ENCODE measurements around the gene TAPT1.
"Not testable (repeated sequence)": the region's sequence is repeated elsewhere in the genome, so short reads cannot be mapped to it uniquely, and the experiment has no call there.

The TAPT1 gene, protein sequence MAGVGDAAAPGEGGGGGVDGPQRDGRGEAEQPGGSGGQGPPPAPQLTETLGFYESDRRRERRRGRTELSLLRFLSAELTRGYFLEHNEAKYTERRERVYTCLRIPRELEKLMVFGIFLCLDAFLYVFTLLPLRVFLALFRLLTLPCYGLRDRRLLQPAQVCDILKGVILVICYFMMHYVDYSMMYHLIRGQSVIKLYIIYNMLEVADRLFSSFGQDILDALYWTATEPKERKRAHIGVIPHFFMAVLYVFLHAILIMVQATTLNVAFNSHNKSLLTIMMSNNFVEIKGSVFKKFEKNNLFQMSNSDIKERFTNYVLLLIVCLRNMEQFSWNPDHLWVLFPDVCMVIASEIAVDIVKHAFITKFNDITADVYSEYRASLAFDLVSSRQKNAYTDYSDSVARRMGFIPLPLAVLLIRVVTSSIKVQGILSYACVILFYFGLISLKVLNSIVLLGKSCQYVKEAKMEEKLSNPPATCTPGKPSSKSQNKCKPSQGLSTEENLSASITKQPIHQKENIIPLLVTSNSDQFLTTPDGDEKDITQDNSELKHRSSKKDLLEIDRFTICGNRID

DNA sequence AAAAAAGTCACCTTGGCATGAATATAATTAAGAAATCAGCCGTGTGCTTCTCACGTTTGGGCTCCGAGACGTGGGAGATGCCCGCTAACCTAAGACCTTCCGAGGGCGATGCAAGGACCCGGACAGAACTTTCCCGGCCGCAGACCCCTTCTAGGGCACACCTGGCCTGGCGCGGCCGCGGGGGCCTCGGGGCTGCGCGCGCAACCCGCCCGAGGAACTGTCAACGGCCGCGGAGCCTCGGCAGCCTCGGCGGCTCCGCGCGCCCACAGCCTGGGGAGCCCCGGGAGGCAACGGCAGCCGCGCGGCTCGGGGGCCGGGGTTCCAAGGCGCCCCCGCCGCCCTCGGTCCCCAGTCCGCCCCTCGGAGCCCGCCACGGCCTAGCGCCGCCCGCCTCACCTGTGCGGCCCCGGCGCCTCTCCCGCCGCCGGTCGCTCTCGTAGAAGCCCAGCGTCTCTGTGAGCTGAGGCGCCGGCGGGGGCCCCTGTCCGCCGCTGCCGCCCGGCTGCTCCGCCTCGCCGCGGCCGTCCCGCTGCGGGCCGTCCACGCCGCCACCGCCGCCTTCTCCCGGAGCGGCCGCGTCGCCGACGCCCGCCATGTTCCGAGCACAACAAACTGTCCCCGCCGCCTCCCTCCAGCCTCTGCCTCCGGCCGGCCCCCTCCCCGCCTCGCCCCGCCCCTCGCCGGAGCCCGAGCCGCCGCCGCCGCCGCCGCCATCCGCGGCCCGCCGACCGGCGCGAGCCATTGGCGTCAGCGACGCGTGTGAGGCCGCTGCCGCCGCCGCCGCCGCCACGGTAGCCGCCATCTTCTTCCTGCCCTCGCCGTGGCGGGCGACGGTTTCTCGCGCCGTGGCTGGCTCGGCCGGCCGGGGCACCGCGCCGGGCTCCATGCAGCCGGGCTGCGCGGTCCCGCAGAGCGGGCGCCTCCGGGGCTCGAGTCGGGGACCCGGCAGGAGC lies at the start of gene TAPT1:
Gene TAPT1 (minus strand): TSS at position 609 of the 953 bp plus-strand sequence. CDS start 14 bp downstream, at position 595.
- DNase-seq: peak; percentile 77

DNA sequence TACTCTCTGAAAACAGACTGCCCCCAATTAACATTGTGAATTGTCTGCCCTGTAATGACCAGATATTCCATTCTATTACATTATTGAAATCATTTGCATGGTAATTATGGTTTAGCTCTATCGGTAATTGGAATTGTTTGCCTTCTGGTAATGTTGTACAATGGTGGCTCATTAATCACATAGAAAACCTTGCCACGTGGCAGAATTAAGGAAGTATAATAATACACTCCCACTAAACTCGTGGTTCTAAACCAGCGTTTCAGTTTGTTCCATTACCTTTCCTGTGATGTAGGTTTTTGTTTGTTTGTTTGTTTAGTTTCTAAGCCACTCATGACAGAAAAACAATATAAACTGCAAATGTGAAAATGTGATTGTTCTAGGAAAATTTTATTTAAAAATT lies 45.1 kb upstream of the TAPT1 start:
- DNase-seq: no peak

DNA sequence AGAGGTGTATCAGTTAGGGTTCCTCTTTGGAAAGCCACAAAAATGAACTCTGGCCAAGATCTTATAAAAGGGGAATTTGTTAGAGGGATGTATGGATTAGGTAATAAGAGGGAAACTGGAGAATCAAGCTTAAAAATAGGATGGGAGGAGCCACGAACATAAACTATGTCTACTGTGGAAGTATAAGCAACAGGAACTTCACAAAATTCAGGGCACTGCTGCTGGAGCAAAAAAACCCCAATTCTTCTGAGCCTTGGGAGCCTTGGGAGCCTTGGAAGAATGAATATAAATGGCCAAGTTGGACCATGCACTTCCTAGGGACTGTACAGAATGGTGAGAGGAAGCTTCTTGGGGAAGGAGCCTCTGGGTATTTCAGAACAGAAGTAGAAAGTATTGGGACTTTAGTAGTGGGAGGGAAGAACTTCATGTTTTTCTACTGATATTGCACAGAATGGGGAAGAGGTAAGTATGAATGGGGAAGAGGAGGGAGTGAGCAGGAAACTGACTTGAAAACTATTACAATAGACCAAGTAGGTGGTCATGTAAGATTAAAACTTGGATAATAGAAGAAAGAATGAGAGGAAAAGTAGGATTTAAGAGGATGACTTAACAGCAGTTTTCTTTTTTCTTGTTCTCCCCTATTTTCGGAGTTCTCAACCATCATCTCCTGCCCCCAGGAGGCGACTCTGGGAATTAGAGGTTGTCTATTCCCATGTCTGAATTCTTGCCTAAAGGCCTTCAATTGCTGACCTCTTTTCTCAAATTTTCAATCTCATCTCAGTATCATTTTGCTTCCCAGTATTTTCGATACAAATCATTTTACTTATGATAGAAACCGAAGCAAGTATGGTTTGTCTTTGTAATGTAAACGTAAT lies 44.4 kb upstream of the TAPT1 start:
- no peak for DNase-seq

DNA sequence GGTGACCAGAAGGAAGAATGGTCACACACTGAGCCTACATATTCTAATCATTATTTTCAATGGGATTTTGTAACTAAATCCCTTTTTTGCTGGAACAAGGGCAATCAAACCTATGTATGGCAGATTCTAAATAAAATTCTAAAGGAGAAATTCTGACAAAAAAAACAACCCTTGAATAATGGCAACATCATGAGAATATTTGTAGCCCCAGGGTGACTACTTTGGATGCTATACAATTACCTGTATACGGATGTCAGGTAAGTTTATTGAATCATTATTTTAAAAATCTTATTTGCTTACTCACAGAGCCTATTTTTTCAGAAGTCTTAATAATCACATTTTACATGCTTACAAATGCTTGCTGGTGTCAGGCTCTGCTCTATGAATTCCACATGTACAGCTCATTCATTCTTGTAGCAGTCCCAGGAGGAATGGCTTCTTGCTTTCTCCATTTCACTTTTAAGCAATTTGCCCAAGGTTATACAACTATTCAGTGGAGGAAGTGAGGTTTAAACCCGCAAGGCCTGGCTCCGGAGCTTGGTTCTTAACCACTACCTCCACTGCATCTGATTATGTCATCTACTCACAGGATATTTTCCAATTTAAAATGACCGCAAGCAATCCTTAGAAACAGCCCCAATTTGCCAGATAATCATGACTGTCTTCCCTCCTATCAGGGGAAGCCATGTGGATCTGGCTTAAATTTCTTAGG lies 43.6 kb upstream of the TAPT1 start:
- not testable (repeated sequence) for DNase-seq

GRCh38 chr4:16269240-16269639 lies 43.0 kb upstream of the TAPT1 start:
- no peak for DNase-seq

GRCh38 chr4:16268290-16268689 lies 42.0 kb upstream of the TAPT1 start:
- DNase-seq: no peak

DNA sequence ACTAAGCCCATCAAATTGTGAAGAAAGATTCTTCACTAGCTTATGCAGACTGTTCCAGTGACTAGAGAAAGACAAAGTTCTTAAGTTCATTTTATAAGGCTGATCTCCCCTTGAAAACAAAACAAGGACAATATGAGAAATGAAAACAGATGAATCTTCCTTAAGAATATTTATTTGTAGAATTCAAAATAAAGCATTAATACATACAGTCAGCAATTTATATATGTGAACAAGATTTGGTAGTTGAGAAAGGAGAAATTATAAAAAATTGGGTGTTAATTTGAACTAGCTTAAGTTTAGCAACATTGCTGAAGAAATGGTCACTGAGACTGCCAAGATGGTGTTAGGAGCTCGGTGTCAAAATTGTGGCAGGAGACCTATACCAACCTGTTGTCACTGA lies 41.4 kb upstream of the TAPT1 start:
- no peak for DNase-seq

DNA sequence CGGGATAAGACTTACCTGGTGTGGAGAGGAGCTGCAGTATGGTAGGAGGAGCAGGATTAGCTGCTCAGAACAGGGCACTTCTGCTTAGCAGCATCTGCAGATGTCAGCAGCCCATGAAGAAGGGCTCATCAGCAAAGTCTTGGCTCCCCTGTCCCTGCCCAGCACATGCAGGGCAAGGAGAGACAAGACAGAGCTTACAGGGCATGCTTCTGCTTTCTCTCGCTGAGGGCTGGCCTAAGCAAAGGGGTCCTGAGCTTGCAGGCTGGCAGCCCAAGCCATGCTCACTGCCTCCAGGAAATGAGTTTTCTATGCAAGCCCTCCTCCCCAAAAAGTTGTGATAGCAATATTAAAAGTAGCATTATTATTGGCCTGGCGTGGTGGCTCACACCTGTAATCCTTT lies 39.5 kb upstream of the TAPT1 start:
- DNase-seq: no peak

- DNase-seq: no peak
Measured at GRCh38 chr4:16264798-16265197, 38.5 kb upstream of the TAPT1 start.

- DNase-seq: no peak
Measured at GRCh38 chr4:16263056-16263455, 36.8 kb upstream of the TAPT1 start.

DNA sequence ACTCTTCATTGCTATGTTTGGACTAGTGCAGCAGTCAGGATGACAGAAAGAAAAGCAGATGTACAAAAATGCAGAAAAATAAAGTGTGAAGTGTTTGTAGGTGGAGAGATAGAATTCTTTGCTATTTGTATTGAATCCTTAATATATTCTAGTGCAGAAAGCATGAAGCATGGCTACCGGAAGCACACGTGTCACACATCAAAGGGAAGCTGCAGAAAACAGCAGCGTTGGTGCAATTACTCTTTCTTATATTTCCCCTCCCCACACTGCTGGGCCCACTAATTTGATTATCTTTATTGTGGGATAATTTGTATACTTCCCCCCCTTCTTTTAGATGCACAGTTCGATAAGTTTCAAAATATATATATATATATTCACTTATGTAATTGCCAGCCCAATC lies 35.9 kb upstream of the TAPT1 start:
- no peak for DNase-seq

DNA sequence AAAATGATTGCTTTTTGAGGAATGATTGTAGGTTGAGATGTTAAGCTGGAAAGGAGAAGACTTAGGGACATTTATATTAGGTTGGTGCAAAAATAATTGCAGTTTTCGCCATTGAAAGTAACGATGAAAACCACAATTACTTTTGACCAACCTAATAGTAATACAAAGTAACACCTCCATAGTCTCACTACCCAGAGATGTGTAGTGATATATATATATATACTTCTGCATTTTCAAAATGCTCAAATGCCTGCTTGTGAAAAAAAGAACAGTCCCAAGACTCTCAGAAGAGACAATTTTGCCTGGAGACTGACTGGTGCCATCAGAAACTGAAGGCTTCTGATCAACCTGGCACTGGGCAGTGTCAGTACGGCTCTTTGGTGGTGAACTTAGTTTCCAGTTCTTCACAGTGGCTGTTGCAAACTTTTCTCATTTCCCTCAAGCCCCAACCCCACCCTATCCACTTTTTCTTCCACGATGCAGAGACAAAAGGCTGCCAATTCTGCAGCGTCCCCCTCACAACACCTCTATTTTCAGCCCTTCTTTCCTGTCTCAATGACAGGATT lies 35.1 kb upstream of the TAPT1 start:
- no peak for DNase-seq

DNA sequence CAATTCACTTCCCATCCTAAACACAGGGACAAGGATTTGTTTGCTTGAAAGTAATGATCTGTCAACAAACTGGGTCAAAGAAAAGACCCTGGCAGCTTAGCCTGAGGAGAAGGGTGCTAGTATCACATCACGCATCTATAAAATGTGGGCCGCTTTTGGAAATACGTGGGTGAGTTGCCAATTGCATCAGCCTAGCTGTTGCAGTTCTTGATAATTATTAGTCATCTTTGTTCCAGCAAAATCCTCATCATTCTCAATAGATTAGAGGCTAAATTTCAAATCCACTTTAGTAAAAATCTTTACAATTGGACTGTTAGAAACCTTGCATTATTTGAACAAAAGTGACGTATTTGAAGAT lies 33.6 kb upstream of the TAPT1 start:
- DNase-seq: peak; percentile 12

DNA sequence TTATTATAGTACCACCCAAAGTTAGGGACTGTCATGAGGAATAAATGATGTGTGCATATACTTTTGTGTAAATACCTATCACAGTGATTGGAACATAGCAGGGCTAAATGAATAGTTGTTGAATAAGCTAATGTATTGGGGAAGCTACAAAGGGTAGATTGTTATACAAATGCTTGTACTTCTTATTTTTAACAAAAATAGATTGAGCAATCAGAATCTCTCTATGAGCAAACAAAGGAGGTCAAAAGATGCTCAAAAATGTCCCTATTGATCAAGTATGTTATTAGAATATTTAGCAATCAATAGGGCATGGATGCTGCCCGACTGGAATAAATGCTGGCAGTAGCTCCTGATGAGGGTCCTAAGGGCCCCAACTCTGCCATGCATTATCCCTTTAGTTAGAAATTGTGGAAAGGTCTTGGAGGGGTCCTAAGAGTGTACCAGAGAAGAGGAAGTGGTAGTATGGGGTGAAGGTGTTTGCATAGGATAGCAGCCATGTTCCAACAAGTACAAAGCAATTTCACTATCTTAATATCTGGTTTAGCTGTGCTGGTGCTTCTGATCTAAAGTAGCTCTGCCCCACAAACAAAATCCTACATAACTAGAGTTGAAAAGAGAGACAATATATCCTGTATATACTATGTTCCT lies 33.1 kb upstream of the TAPT1 start:
- no peak for DNase-seq

DNA sequence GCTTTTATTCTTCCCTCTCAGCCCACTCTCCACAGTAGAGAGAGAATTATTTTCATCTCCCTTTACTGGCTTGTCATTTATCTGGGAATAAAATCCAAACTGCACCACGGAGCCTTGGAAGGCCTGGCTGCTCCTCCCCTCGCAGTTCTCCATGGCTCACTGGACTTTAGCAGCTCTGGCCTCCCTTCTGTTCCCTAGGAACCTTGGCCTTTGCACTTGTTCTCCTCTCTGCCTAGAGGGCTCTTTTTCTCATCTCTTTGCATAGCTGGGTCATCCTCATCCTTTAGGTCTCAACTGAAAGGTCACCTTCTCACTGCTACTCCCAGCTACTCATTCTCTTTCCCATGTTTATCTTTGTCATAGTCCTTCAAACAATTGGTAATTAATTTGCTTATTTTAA lies 31.3 kb upstream of the TAPT1 start:
- no peak for DNase-seq

GRCh38 chr4:16256343-16256742 lies 30.1 kb upstream of the TAPT1 start:
- DNase-seq: no peak

DNA sequence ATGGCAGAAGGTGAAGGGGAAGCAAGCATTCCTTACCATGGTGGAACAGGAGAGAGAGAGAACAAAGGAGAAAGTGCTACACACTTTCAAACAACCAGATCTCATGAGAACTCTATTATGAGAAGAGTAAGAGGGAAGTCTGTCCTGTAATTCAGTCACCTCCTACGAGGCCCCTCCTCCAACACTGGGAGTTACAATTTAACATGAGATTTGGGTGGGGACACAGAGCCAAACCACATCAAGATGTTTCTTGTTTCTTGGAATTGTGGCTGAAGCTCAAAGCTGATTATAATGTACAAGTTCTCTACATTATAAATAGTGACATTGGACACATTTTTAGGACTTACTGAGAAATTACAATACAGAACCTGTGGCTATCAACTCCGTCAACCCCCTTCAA lies 29.5 kb upstream of the TAPT1 start:
- no peak for DNase-seq

GRCh38 chr4:16253127-16253960 lies 27.1 kb upstream of the TAPT1 start:
- DNase-seq: no peak

DNA sequence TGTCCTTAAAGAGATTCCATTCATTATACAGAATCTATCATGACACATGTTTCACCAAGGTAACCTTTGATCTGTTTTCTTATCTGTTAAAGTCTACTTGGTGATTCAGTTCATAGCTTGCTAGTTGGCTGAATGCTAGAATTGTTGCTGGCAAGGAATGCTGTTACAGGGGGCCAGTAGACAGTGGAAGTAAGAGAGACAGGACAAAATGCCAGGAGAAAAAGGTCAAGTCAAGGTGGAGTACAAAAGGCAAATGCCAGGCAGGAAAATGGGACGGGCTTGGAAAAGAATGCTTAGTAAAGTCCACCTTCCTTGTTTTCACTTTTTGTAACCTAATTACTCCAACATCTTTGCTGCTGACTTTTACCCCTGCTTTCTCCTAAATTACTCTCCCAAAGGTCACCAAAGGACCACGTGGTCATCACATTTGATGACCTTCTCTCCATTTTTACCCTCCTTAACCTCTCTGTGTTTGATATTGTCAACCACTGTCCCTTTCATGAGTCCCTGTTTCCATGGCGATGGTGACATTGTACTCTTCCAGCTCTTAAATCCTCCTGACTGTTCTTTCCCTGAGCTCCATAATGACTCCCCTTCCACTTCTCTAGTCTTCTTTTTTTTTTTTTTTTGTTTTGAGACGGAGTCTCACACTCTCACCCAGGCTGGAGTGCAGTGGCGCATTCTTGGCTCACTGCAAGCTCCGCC lies 24.5 kb upstream of the TAPT1 start:
- no peak for DNase-seq

Measured in activated naive CD4-positive, alpha-beta T cell treated with anti-CD3 and anti-CD28 coated beads, Interleukin-2, amount 50 U/mL, for 16 hours (primary cell).